Measurements from ENCODE around the gene MFAP3L.
"Not testable (repeated sequence)": the region's sequence is repeated elsewhere in the genome, so short reads cannot be mapped to it uniquely, and the experiment has no call there.

The MFAP3L gene

GRCh38 chr4:169987327-169988228 lies 38.6 kb downstream of the MFAP3L start:
- DNase-seq (ENCODE audit: low read depth, low spot score) = no peak

GRCh38 chr4:169986369-169986768 lies 39.8 kb downstream of the MFAP3L start:
- no peak for DNase-seq (ENCODE audit: low read depth, low spot score)

GRCh38 chr4:169985881-169986280 lies 40.3 kb downstream of the MFAP3L start:
- no peak for DNase-seq (ENCODE audit: low read depth, low spot score)

DNA sequence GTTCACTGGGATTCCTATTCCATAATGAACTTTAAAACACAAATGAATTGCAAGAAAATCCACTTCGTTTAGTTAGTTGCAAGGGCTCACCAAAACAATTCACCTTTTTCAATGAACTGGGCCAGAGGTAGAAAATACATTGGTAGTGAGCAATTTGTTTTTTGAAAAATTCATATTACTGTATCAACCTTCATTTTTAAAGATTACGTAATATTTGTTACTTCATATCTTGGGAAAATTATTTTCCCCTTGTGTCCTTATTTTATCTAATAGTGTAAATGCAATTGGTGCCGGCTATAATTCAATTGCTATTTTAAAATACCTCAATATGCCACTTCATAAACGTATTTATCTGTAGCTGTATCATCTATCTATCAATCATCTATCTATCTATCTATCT lies 41.5 kb downstream of the MFAP3L start:
- no peak for DNase-seq (ENCODE audit: low read depth, low spot score)

DNA sequence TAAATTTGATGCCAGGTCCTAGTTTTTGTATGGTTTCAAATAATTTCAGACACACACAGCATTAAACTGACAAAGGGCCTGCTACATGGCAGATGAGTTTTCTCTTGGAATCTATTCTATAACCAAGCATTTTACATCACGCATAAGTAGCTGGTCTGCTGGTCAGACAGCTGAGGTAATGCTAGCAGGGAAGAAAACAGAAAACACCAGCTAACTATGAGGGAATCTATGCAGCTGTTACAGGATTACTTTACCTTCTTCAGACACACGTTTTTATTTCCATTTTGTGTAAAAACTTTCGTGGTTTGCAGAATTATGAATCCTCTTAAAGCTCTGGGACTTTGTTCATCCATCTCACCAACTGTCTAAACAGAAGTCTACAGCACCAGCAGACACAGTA lies 42.0 kb downstream of the MFAP3L start:
- DNase-seq (ENCODE audit: low read depth, low spot score) = no peak

DNA sequence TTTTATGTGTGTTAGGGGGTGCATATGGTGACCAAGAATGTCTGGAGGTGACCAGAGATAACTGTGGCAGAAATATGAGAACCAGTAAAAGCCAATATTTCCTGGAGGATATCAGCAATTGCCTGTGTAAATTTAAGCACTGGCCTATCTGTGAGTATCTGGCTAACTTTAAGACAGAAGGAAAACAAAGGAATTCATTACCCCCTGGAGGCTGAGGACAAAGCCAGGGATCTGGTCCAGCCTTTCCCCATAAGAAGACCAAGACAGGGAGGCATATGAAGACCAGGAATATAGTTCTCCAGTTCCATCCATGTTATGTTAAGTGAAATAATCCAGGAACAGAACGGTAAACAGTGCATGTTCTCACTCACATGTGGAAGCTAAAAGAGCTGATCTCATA lies 49.2 kb downstream of the MFAP3L start:
- DNase-seq (ENCODE audit: low read depth, low spot score) = no peak

- no peak for DNase-seq (ENCODE audit: low read depth, low spot score)
Observed at GRCh38 chr4:169975838-169976796, 50.1 kb downstream of the MFAP3L start.

- DNase-seq (ENCODE audit: low read depth, low spot score) = no peak
Observed at GRCh38 chr4:169975131-169975837, 50.9 kb downstream of the MFAP3L start.

DNA sequence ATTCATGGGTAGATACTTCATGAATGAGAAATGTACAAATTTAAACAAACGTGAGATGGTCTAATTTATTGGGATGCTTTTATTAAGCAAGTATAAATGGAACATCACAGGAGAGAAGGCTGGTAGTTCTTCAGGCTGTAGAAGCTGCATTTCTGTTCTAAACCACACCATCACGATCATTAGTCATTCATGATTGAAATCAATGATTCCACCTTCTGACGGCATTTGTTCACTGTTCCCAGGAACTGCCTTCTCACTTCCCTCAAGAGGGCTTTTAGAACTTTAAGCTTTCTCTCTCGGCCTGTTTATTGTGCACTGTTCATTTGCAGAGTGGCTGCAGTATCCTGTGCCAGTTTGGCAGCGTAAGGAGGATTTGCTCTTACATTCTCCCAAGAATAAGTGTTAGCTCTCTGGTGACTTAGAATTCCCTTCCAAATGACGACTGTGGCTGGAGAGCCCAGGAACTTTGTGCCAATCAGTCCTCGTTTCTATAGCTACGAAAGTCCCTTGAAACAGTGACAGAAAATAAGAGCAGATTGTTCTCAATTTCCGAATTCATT lies 54.7 kb downstream of the MFAP3L start:
- no peak for DNase-seq (ENCODE audit: low read depth, low spot score)

DNA sequence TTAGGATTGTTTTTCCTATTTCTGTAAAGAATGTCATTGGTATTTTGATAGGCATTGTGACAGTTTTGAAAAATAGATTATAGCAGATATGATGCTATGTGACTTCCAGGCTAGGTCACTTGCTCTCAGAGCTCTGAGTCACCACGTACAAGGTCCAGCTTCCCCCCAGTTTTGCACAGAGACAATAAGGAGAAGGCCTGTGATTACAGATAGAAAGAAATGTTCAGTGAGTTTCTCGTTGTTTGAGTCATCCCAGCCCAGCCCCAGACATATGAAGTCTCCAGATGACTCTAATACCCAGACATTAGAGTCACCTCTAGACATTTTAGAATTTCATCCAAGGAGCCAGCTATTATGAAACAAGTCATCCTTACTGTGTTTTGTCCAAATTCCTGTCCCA lies 57.2 kb downstream of the MFAP3L start:
- DNase-seq (ENCODE audit: low read depth, low spot score) = no peak

DNA sequence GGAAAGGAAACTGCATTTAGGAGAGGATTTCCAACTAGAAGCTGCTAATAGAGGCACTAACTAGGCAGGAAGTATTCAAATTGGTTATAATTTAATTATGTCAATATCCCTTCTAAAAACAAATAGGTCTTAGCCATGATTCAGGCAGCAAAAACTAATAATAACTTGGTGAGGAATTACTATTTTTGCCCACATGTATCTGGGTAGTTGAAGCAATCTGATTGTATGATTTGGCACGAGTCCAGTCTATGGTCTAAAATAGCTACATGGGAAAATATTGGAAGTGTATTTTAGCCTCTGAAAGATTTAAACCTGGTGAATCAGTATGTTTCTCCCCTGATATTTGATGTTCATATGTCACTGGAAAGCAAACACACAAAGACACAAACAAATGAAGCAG lies 62.2 kb downstream of the MFAP3L start:
- DNase-seq (ENCODE audit: low read depth, low spot score) = no peak

DNA sequence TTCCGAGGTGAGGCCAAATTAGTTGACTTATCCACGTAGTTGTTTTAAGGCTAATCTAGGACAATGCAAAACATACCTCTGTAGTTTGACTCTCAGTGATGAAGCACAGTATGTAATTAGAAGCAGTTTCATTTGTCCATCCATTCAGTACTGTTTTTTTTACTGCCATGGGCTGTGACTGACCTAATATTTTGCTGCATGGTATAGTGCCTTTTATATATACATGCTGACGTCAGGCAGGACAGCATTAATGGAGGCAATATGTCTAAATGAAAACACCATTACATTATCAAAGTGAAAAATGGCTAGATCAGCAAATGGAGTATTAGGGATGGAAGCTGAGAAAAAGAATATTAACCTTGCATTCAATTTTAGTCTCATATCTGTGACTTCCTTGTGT lies 66.9 kb downstream of the MFAP3L start:
- DNase-seq (ENCODE audit: low read depth, low spot score) = no peak

DNA sequence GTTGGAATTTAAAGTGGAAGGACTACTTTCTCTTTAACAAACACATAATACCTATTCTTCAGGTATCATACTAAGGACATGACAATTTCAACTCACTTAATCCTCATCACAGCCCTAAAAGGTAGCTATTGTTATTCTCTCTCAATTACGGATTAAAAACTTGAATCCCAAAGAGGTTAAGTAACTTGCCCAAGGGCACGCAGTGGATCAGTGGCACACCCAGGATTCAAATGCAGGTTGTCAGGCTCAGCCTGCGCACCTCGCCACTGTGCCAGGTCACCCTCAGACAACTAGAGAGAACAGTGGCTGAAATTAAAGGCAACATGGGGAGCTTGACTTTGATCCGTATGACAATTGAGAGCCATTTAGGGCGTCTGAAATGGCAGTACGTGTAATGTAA lies 67.6 kb downstream of the MFAP3L start:
- DNase-seq (ENCODE audit: low read depth, low spot score) = no peak

DNA sequence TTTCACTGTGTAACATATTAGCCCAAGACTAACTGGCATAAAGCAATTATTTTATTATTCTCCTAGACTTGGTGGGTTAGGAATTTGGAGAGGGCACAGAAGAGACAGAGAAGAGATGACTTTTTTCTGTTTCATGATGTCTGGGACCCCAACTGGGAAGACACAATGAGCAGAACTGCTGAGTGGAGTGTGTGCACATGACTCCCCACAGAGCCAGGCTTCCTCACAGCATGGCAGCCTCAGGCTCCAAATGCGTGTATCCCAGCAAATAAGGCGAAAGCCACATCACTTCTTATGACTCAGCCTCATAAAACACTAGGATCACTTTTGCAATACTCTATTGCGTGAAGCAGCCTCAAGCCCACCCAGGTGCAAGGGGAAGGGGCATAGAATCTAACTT lies 68.4 kb downstream of the MFAP3L start:
- DNase-seq (ENCODE audit: low read depth, low spot score) = no peak

- no peak for DNase-seq (ENCODE audit: low read depth, low spot score)
Observed at GRCh38 chr4:169956091-169956843, 69.9 kb downstream of the MFAP3L start.

DNA sequence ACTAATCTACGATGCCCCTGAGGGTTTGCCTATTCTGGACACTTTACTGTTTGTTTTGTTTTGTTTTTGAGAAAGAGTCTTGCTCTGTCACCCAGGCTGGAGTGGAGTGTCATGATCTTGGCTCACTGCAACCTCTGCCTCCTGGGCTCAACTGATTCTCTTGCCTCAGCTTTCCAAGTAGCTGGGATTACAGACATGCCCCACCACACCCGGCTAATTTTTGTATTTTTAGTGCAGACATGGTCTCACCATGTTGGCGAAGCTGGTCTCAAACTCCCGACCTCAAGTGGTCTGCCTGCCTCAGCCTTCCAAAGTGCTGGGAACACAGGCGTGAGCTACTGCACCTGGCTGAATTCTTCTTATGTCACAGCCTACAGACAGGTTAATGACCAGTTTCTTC lies 70.7 kb downstream of the MFAP3L start:
- no peak for DNase-seq (ENCODE audit: low read depth, low spot score)

DNA sequence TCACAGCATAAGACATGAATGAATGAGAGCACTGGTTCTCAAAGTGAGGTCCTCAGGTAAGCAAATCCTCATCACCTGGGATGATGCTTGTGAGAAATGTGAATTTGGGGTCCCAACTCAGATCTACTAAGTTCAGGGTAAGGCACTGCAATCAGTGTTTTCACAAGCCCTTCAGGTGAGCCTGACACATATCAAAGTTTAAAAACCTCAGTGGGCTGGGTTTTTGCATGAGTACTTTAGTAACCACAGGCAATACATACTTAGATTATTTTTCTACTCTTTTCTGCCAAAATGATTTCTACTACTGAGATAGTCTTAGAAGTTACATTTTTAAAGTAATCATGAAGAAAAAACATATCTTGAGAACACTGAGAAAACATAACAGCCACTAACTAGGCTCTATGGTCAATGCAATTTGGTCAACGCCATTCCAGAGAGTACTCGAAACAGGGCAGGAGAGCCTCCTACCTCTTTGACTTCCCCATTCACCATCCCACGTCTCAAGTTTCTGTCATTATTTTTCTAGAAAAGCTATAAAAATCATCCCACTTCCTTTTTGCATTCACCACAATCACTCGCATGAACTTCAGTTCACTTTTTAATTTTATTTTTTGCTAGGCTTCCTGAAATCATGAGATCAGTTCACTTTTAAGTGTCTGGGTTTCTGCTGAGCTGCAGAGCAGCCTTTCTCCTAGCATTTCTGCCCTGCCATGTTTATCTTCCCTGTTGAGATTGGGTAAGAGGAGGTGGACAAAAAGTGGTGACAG lies 73.8 kb downstream of the MFAP3L start:
- DNase-seq (ENCODE audit: low read depth, low spot score) = no peak

GRCh38 chr4:169948271-169948670 lies 77.9 kb downstream of the MFAP3L start:
- no peak for DNase-seq (ENCODE audit: low read depth, low spot score)

DNA sequence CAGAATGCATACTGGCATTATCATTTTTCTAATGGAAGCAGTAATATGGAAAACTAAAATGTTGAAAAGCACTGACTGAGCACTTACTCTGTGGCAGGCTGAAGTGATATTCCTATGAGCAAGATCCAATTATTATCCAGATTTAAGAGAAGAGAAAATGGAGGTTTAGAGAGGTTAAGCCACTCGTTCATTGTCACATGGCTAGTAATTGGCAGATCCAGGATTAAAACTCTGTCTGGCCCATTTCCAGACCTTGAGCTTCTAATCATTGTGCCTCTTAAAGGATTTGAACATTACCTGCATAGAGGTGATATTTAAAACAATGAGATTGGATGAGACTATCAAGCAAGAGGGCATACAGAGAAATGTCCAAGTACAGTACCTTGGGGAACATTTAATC lies 80.6 kb downstream of the MFAP3L start:
- no peak for DNase-seq (ENCODE audit: low read depth, low spot score)

GRCh38 chr4:169943601-169944000 lies 82.6 kb downstream of the MFAP3L start:
- DNase-seq (ENCODE audit: low read depth, low spot score) = not testable (repeated sequence)

All from activated CD4-positive, CD25-positive, alpha-beta regulatory T cell treated with anti-CD3 and anti-CD28 coated beads, Interleukin-2, amount 50 U/mL, for 16 hours (primary cell).